HEK293T (cell line): ENCODE data around the gene RHOA.

Experiments
- CTCF ChIA-PET: fragments of 350-600 bp; formaldehyde crosslinking; extraction: SDS; loops from one replicate; lab custom pipeline; 2021; ENCODE audit warnings: antibody characterized with exemption, inconsistent platforms; lab: Yijun Ruan, JAX
- POLR2A ChIA-PET: fragments of 350-600 bp; formaldehyde crosslinking; extraction: SDS; loops from one replicate; lab custom pipeline; 2020; ENCODE audit warnings: antibody characterized with exemption, inconsistent platforms; lab: Yijun Ruan, JAX
- DNase-seq: peaks from one replicate; pipeline ENCODE4 v3.0.0; 2012; ENCODE audit warnings: mixed read lengths; ENCODE audit errors: extremely low spot score
- ARNT ChIP-seq: fragments of 450-650 bp; IDR thresholded peaks from 2 replicates; pipeline ENCODE4 v1.6.1; 2017; ENCODE audit warnings: mild to moderate bottlenecking
- BHLHE40 ChIP-seq: fragments of 450-650 bp; IDR thresholded peaks from 2 replicates; pipeline ENCODE4 v1.6.1; 2016; ENCODE audit warnings: mild to moderate bottlenecking, moderate library complexity, borderline replicate concordance
- CTBP1 ChIP-seq: fragments of 450-650 bp; IDR thresholded peaks from 2 replicates; pipeline ENCODE4 v1.6.1; 2016; ENCODE audit warnings: borderline replicate concordance
- ELF4 ChIP-seq: fragments of 450-650 bp; IDR thresholded peaks from 2 replicates; pipeline ENCODE4 v1.6.1; 2017; ENCODE audit warnings: antibody characterized with exemption
- FOXA1 ChIP-seq: fragments of 450-650 bp; IDR thresholded peaks from 2 replicates; pipeline ENCODE4 v1.6.1; 2016; ENCODE audit warnings: mild to moderate bottlenecking
- FOXK2 ChIP-seq: fragments of 450-650 bp; IDR thresholded peaks from 2 replicates; pipeline ENCODE4 v1.6.1; 2016; ENCODE audit warnings: mild to moderate bottlenecking
- FOXM1 ChIP-seq: fragments of 450-650 bp; IDR thresholded peaks from 2 replicates; pipeline ENCODE4 v1.6.1; 2017; ENCODE audit warnings: mild to moderate bottlenecking, borderline replicate concordance
- HDGF ChIP-seq: fragments of 450-650 bp; IDR thresholded peaks from 2 replicates; pipeline ENCODE4 v1.6.1; 2017; ENCODE audit warnings: antibody characterized with exemption, borderline replicate concordance
- L3MBTL2 ChIP-seq: fragments of 450-650 bp; conservative IDR thresholded peaks from 2 replicates; pipeline ENCODE4 v1.6.1; 2016; ENCODE audit warnings: mild to moderate bottlenecking
- LEF1 ChIP-seq: fragments of 450-650 bp; IDR thresholded peaks from 2 replicates; pipeline ENCODE4 v1.6.1; 2017; ENCODE audit warnings: mild to moderate bottlenecking, borderline replicate concordance
- NFRKB ChIP-seq: fragments of 450-650 bp; IDR thresholded peaks from 2 replicates; pipeline ENCODE4 v1.6.1; 2016; ENCODE audit warnings: mild to moderate bottlenecking, moderate library complexity
- SP1 ChIP-seq: fragments of 450-650 bp; IDR thresholded peaks from 2 replicates; pipeline ENCODE4 v1.6.1; 2017
- SUZ12 ChIP-seq: fragments of 450-650 bp; IDR thresholded peaks from 2 replicates; pipeline ENCODE4 v1.6.1; 2016; ENCODE audit warnings: mild to moderate bottlenecking
- TARDBP ChIP-seq: fragments of 450-650 bp; IDR thresholded peaks from 2 replicates; pipeline ENCODE4 v1.6.1; 2016
- ZNF384 ChIP-seq: fragments of 450-650 bp; IDR thresholded peaks from 2 replicates; pipeline ENCODE4 v1.6.1; 2016
- TF ChIP-seq, protein P1 (sequence below): fragments of 450-650 bp; IDR thresholded peaks from 2 replicates; pipeline ENCODE4 v1.6.1; 2016

RHOA gene

DNA sequence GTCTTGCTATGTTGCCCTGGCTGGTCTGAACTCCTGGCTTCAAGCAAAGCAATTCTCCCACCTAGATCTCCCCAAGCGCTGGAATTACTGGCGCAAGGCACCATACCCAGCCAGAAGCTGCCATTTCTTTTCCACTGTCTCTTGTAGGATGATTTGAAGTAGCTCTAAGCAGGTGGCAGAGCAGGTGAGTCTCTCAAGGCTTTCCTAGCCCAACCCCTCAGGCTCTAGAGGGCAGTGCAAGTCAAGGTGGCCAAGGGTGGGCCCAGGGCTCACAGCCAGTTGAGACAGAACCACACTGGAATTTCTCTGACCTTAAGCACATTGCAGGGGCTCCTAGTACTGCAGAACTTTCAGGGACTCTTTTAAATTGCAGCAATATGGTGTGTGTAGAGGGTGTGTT lies 42.7 kb upstream of the RHOA start:
- ChIA-PET POLR2A (interaction anchor here (0.7 to 2.0 kb wide), 6 partner anchors 15 to 215 kb away, joined by 3 to 6 read pairs (median 3); partner anchors contain the start of genes DAG1, RHOA and USP4), CTCF (interaction anchor here (0.6 to 0.8 kb wide), 7 partner anchors 11 to 114 kb away, joined by 3 to 7 read pairs (median 3); partner anchors contain the start of gene USP4)
- no peak for TF ChIP-seq LEF1
- DNase-seq, result no peak

DNA sequence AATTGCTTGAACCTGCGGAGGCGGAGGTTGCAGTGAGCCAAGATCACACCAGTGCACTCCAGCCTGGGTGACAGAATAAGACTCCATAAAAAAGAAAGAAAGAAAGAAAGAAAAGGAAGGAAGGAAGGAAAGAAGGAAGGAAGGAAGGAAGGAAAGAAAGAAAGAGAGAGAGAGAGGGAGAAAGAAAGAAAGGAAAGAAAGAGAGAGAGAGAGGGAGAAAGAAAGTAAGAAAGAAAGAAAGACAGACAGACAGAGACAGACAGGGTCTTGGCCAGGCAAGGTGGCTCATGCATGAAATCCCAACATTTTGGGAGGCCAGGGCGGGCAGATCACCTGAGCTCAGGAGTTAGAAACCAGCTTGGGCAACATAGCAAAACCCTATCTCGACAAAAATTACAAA lies 41.8 kb upstream of the RHOA start:
- CTCF ChIA-PET, result interaction anchor here (0.6 to 0.8 kb wide), 2 partner anchors 31 to 113 kb away, joined by 3 to 7 read pairs; partner anchors contain the start of gene USP4
- no peak for DNase-seq
- TF ChIP-seq FOXM1, result no peak
- TF ChIP-seq CTBP1, result no peak
- no peak for TF ChIP-seq HDGF
- TF ChIP-seq BHLHE40, result no peak
- TF ChIP-seq TARDBP, result no peak
- TF ChIP-seq ELF4, result no peak
- TF ChIP-seq NFRKB, result no peak
- no peak for TF ChIP-seq FOXA1
- no peak for TF ChIP-seq LEF1
- TF ChIP-seq ZNF384, result no peak
- TF ChIP-seq SUZ12, result no peak
- POLR2A ChIA-PET, result interaction anchor here (0.7 to 2.0 kb wide), 4 partner anchors 16 to 119 kb away, joined by 3 to 6 read pairs (median 4); partner anchors contain the start of genes DAG1, RHOA and USP4

DNA sequence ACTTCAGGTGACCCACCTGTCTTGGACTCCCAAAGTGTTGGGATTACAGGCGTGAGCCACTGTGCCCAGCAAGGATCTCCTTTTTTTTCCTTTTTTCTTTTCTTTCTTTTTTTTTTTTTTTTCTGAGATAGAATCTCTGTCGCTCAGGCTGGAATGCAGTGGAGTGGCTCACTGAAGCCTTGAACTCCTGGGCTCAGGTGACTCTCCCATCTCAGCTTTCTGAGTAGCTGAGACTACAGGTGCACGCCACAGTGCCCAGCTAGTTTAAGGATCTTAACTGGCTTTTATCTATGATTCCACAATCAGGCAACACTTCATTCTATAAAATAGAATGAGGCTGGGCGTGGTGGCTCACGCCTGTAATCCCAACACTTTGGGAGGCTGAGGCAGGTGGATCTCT lies 33.6 kb upstream of the RHOA start:
- no peak for TF ChIP-seq HDGF
- no peak for TF ChIP-seq SP1
- no peak for TF ChIP-seq LEF1
- no peak for TF ChIP-seq NFRKB
- no peak for TF ChIP-seq ZNF384
- no peak for TF ChIP-seq FOXM1
- no peak for TF ChIP-seq TARDBP
- TF ChIP-seq BHLHE40, result no peak
- TF ChIP-seq, protein P1, sequence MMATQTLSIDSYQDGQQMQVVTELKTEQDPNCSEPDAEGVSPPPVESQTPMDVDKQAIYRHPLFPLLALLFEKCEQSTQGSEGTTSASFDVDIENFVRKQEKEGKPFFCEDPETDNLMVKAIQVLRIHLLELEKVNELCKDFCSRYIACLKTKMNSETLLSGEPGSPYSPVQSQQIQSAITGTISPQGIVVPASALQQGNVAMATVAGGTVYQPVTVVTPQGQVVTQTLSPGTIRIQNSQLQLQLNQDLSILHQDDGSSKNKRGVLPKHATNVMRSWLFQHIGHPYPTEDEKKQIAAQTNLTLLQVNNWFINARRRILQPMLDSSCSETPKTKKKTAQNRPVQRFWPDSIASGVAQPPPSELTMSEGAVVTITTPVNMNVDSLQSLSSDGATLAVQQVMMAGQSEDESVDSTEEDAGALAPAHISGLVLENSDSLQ, result no peak
- TF ChIP-seq ELF4, result no peak
- TF ChIP-seq FOXK2, result no peak
- no peak for TF ChIP-seq SUZ12
- TF ChIP-seq ARNT, result no peak
- TF ChIP-seq CTBP1, result no peak
- POLR2A ChIA-PET, result interaction anchor here (0.9 to 2.6 kb wide), 3 partner anchors 15 to 106 kb away, joined by 4 to 22 read pairs (median 5); partner anchors contain the start of genes NICN1 and USP4
- DNase-seq, result no peak
- CTCF ChIA-PET, result no interaction called here

DNA sequence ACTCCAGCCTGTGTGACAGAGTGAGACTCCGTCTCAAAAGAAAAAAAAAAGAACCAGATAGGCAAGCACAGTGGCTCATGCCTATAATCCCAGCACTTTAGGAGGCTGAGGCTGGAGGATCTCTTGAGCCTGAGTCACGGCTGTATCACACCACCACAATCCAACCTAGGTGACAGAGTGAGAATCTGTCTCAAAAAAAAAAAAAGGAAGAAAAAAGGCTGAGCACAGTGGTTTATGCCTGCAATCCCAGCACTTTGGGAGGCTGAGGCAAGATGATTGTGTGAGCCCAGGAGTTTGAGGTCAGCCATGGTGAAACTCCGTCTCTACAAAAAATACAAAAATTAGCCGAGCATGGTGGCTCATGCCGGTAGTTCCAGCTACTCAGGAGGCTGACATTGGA lies 23.0 kb upstream of the RHOA start:
- ChIA-PET CTCF (no interaction called here), POLR2A (no interaction called here)
- no peak for DNase-seq
- no peak for TF ChIP-seq LEF1
- TF ChIP-seq, protein P1, result no peak

DNA sequence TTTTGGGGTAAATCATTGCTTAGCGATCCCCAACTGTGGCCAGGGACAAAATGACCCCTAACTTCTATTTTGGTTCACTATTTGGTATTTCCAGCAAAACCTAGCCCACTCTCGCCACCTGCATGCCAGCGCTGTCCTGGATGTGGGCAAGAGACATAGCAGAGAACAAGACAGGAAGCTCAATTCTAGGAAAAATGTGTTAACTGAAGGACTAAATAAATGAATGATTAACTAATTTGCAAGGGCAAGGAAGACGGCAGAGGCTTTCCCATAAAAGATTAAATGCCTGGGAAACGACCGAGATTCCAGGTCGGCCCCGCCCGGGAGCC lies 16.9 kb upstream of the RHOA start:
- POLR2A ChIA-PET, result interaction anchor here (0.6 to 2.6 kb wide), 16 partner anchors 9 to 421 kb away, joined by 3 to 23 read pairs (median 5); partner anchors contain the start of genes DAG1, RHOA, TCTA and USP4
- CTCF ChIA-PET, result interaction anchor here (0.6 to 1.4 kb wide), 2 partner anchors 89 to 143 kb away, joined by 3 to 6 read pairs; partner anchors contain the start of gene USP4
- TF ChIP-seq ELF4 (no peak), TARDBP (no peak), CTBP1 (no peak), SUZ12 (no peak), BHLHE40 (no peak), HDGF (no peak)
- DNase-seq, result no peak

DNA sequence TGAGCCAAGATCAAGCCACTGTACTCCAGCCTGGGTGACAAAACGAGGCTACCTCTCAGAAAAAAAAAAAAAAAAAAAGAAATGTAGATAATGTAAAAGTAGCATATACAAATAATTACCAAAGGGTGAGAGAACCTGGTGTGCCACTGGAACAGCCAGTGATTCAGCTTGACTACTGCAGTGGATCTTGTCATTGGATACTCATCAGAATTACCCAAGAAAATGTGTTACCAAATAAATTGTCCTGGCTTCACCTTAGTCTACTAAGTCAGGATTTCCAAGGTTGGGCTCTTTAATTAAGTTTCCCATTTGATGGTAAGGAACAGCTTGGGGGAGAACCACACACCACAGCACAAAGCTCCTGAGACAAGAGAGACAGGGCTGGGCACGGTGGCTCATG lies 15.8 kb upstream of the RHOA start:
- ChIA-PET POLR2A (interaction anchor here (2.0 to 2.5 kb wide), 2 partner anchors 11 to 15 kb away, joined by 11 to 16 read pairs; partner anchors contain the start of genes RHOA and TCTA), CTCF (no interaction called here)
- TF ChIP-seq SP1, result no peak
- TF ChIP-seq ZNF384, result no peak
- TF ChIP-seq HDGF, result no peak
- TF ChIP-seq ARNT, result no peak
- TF ChIP-seq FOXM1, result no peak
- no peak for DNase-seq

DNA sequence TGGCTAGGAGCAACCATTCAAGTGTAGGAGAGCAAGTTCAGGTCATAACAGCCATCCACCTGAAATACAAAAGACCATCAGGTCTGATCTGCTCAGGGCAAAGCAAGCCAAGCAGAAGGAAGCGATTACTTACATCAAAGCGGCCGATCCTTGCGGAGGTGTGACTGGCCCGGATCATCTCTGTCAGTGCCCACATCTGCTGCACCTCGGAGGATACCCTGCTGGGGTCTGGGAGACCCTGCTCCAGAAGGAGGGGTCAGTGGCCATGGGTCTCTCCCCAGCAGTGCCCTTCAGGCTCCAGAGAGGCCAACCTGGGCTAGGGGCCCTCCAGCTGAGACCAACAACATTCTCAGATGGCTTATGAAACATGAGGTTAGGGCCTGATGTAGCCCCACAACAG lies 13.0 kb upstream of the RHOA start:
- ChIA-PET CTCF (no interaction called here), POLR2A (interaction anchor here (3.4 kb wide), 1 partner anchor 13 kb away, joined by 12 read pairs; the partner anchor contains the start of genes RHOA and TCTA)
- TF ChIP-seq SUZ12 (no peak), FOXM1 (no peak), FOXA1 (no peak), FOXK2 (no peak), TARDBP (no peak), NFRKB (no peak), CTBP1 (no peak), L3MBTL2 (no peak), BHLHE40 (no peak), ZNF384 (no peak), ELF4 (no peak), HDGF (no peak), ARNT (no peak)
- DNase-seq, result no peak
